DLD1 (cell line): ENCODE results near the gene TGFBR3.

Experiments
- in situ Hi-C: cut with HindIII; loops from 2 replicates; pipeline ENCODE4 v1.10.0; 2017; ENCODE audit warnings: low sequenced_read_pairs

Gene TGFBR3

GRCh38 chr1:91741301-91741700 lies 144.7 kb downstream of the TGFBR3 start:
- in situ Hi-C loops = no loop called here

- in situ Hi-C loops = no loop called here
Measured at GRCh38 chr1:91737650-91738049, 148.3 kb downstream of the TGFBR3 start.

GRCh38 chr1:91736715-91737615 lies 149.0 kb downstream of the TGFBR3 start:
- in situ Hi-C loops = no loop called here

GRCh38 chr1:91736146-91736714 lies 149.7 kb downstream of the TGFBR3 start:
- in situ Hi-C loops = no loop called here

- in situ Hi-C loops = no loop called here
Measured at GRCh38 chr1:91735266-91735845, 150.6 kb downstream of the TGFBR3 start.

- in situ Hi-C loops = no loop called here
Measured at GRCh38 chr1:91734761-91735160, 151.2 kb downstream of the TGFBR3 start.

- in situ Hi-C loops = no loop called here
Measured at GRCh38 chr1:91733108-91733710, 152.7 kb downstream of the TGFBR3 start.

- in situ Hi-C loops = no loop called here
Measured at GRCh38 chr1:91732291-91733107, 153.5 kb downstream of the TGFBR3 start.

GRCh38 chr1:91731815-91732214 lies 154.1 kb downstream of the TGFBR3 start:
- in situ Hi-C loops = no loop called here

GRCh38 chr1:91730801-91731732 lies 154.9 kb downstream of the TGFBR3 start:
- in situ Hi-C loops = no loop called here

- in situ Hi-C loops = no loop called here
Measured at GRCh38 chr1:91729621-91730358, 156.2 kb downstream of the TGFBR3 start.

- in situ Hi-C loops = no loop called here
Measured at GRCh38 chr1:91727763-91728162, 158.2 kb downstream of the TGFBR3 start.

- in situ Hi-C loops = no loop called here
Measured at GRCh38 chr1:91725989-91726721, 159.8 kb downstream of the TGFBR3 start.

GRCh38 chr1:91725618-91725988 lies 160.3 kb downstream of the TGFBR3 start:
- in situ Hi-C loops = no loop called here

- in situ Hi-C loops = no loop called here
Measured at GRCh38 chr1:91724644-91725043, 161.3 kb downstream of the TGFBR3 start.

- in situ Hi-C loops = no loop called here
Measured at GRCh38 chr1:91724231-91724630, 161.7 kb downstream of the TGFBR3 start.

- in situ Hi-C loops = no loop called here
Measured at GRCh38 chr1:91720044-91720443, 165.9 kb downstream of the TGFBR3 start.

GRCh38 chr1:91718877-91719276 lies 167.1 kb downstream of the TGFBR3 start:
- in situ Hi-C loops = no loop called here
